ENCODE data around the gene CREB5. TPM values are rescaled to one million over a fixed set of nuclear protein-coding genes. Genes with fewer than 3 reads are reported as not detected.

CREB5 gene
- polyA plus RNA-seq, 1 experiment, result 3.9 TPM

GRCh38 chr7:28564033-28564432, 151.7 kb downstream of the CREB5 start:
- POLR2A ChIA-PET, result no interaction called here
- CTCF ChIA-PET, result interaction anchor here (0.7 to 1.4 kb wide), 2 partner anchors 11 to 25 kb away, joined by 3 read pairs; no protein-coding TSS in a partner anchor
- no peak for DNase-seq (ENCODE audit: low read depth)

GRCh38 chr7:28564755-28565374, 152.5 kb downstream of the CREB5 start:
- ChIA-PET POLR2A (no interaction called here), CTCF (interaction anchor here (1.4 kb wide), 1 partner anchor 11 kb away, joined by 3 read pairs; no protein-coding TSS in a partner anchor)
- DNase-seq (ENCODE audit: low read depth), result no peak
- H3K27me3 ChIP-seq (ENCODE audit: control insufficient read depth, insufficient read depth, low read length), result no peaks in the 10 kb centered on the region
- TF ChIP-seq CTCF (IDR thresholded peaks at IDR 0.05; ENCODE audit: insufficient read depth, low read depth, low read length), result no peak
- H3K36me3 ChIP-seq (ENCODE audit: control insufficient read depth, insufficient read depth, low read length), result no peaks in the 10 kb centered on the region
- no peak overlapping the region for H3K4me3 ChIP-seq (ENCODE audit: low read depth, low read length)

More at GRCh38 chr7:28564033-28564432, 151.7 kb downstream of the CREB5 start:
- no peaks in the 10 kb centered on the region for H3K27me3 ChIP-seq (ENCODE audit: control insufficient read depth, insufficient read depth, low read length)
- no peak overlapping the region for H3K4me3 ChIP-seq (ENCODE audit: low read depth, low read length)
- H3K36me3 ChIP-seq (ENCODE audit: control insufficient read depth, insufficient read depth, low read length), result no peaks in the 10 kb centered on the region
- no peak for TF ChIP-seq CTCF (IDR thresholded peaks at IDR 0.05; ENCODE audit: insufficient read depth, low read depth, low read length)

- no peak for TF ChIP-seq CTCF (IDR thresholded peaks at IDR 0.05; ENCODE audit: insufficient read depth, low read depth, low read length)
- DNase-seq (ENCODE audit: low read depth), result no peak
- Histone ChIP-seq H3K36me3 (ENCODE audit: control insufficient read depth, insufficient read depth, low read length) (no peaks in the 10 kb centered on the region), H3K27me3 (ENCODE audit: control insufficient read depth, insufficient read depth, low read length) (no peaks in the 10 kb centered on the region), H3K4me3 (ENCODE audit: low read depth, low read length) (no peak overlapping the region)
- ChIA-PET POLR2A (interaction anchor here (0.6 kb wide), 1 partner anchor 32 kb away, joined by 3 read pairs; no protein-coding TSS in a partner anchor), CTCF (interaction anchor here (0.8 kb wide), 1 partner anchor 11 kb away, joined by 3 read pairs; no protein-coding TSS in a partner anchor)
Observed at GRCh38 chr7:28565980-28566379, 153.7 kb downstream of the CREB5 start.

- TF ChIP-seq CTCF (IDR thresholded peaks at IDR 0.05; ENCODE audit: insufficient read depth, low read depth, low read length), result no peak
- Histone ChIP-seq H3K4me3 (ENCODE audit: low read depth, low read length) (no peak overlapping the region), H3K27me3 (ENCODE audit: control insufficient read depth, insufficient read depth, low read length) (no peaks in the 10 kb centered on the region), H3K36me3 (ENCODE audit: control insufficient read depth, insufficient read depth, low read length) (no peaks in the 10 kb centered on the region)
- ChIA-PET POLR2A (interaction anchor here (0.8 kb wide), 1 partner anchor 200 kb away, joined by 3 read pairs; no protein-coding TSS in a partner anchor), CTCF (interaction anchor here (1.0 kb wide), 1 partner anchor 21 kb away, joined by 3 read pairs; no protein-coding TSS in a partner anchor)
- no peak for DNase-seq (ENCODE audit: low read depth)
Observed at GRCh38 chr7:28570113-28570969, 158.0 kb downstream of the CREB5 start.

- no peak for TF ChIP-seq CTCF (IDR thresholded peaks at IDR 0.05; ENCODE audit: insufficient read depth, low read depth, low read length)
- POLR2A ChIA-PET, result interaction anchor here (0.8 kb wide), 1 partner anchor 199 kb away, joined by 3 read pairs; no protein-coding TSS in a partner anchor
- Histone ChIP-seq H3K27me3 (ENCODE audit: control insufficient read depth, insufficient read depth, low read length) (no peaks in the 10 kb centered on the region), H3K36me3 (ENCODE audit: control insufficient read depth, insufficient read depth, low read length) (no peaks in the 10 kb centered on the region), H3K4me3 (ENCODE audit: low read depth, low read length) (no peak overlapping the region)
- CTCF ChIA-PET, result interaction anchor here (0.6 kb wide), 1 partner anchor 16 kb away, joined by 3 read pairs; no protein-coding TSS in a partner anchor
- no peak for DNase-seq (ENCODE audit: low read depth)
Observed at GRCh38 chr7:28570970-28571288, 158.6 kb downstream of the CREB5 start.

Measured in BJ (cell line).